ENCODE results near the gene NMU. TPM values are rescaled to one million over a fixed set of nuclear protein-coding genes. Genes with fewer than 3 reads are reported as not detected.

Gene NMU
- total and polyA plus RNA-seq, 2 experiments from 2014 or later, result 40.2 to 96.3 TPM

DNA sequence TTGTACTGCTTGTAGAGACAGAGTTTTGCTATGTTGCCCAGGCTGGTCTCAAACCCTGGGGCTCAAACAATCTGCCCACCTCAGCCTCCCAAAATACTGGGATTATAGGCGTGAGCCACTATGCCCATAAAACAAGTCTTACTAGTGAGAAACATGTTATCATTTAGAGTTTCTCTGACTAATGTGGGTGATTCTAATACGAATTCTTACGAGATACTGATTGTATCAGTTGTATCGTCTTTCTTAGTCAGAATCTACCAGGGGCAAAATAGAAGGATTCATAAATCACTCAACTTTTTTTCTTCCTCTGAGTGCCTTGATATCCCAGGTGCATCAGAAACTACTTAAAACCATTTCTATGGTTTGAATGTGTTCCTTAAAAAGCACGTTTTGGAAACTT, 14.4 kb upstream of the NMU start (continued):
- TF ChIP-seq CTCF (conservative IDR thresholded peaks at IDR 0.05; ENCODE audit: low read depth in 2 of 2) (no peak), STAT1 (IDR thresholded peaks at IDR 0.05; ENCODE audit: unreplicated experiment) (no peak), EZH2phosphoT487 (IDR thresholded peaks at IDR 0.05; ENCODE audit: unreplicated experiment) (no peak), ZNF114 (CRISPR knock-in tag; IDR thresholded peaks at IDR 0.05) (no peak), ZNF331 (CRISPR knock-in tag; IDR thresholded peaks at IDR 0.05; ENCODE audit: low read depth) (no peak)
- TF ChIP-seq, protein P1, sequence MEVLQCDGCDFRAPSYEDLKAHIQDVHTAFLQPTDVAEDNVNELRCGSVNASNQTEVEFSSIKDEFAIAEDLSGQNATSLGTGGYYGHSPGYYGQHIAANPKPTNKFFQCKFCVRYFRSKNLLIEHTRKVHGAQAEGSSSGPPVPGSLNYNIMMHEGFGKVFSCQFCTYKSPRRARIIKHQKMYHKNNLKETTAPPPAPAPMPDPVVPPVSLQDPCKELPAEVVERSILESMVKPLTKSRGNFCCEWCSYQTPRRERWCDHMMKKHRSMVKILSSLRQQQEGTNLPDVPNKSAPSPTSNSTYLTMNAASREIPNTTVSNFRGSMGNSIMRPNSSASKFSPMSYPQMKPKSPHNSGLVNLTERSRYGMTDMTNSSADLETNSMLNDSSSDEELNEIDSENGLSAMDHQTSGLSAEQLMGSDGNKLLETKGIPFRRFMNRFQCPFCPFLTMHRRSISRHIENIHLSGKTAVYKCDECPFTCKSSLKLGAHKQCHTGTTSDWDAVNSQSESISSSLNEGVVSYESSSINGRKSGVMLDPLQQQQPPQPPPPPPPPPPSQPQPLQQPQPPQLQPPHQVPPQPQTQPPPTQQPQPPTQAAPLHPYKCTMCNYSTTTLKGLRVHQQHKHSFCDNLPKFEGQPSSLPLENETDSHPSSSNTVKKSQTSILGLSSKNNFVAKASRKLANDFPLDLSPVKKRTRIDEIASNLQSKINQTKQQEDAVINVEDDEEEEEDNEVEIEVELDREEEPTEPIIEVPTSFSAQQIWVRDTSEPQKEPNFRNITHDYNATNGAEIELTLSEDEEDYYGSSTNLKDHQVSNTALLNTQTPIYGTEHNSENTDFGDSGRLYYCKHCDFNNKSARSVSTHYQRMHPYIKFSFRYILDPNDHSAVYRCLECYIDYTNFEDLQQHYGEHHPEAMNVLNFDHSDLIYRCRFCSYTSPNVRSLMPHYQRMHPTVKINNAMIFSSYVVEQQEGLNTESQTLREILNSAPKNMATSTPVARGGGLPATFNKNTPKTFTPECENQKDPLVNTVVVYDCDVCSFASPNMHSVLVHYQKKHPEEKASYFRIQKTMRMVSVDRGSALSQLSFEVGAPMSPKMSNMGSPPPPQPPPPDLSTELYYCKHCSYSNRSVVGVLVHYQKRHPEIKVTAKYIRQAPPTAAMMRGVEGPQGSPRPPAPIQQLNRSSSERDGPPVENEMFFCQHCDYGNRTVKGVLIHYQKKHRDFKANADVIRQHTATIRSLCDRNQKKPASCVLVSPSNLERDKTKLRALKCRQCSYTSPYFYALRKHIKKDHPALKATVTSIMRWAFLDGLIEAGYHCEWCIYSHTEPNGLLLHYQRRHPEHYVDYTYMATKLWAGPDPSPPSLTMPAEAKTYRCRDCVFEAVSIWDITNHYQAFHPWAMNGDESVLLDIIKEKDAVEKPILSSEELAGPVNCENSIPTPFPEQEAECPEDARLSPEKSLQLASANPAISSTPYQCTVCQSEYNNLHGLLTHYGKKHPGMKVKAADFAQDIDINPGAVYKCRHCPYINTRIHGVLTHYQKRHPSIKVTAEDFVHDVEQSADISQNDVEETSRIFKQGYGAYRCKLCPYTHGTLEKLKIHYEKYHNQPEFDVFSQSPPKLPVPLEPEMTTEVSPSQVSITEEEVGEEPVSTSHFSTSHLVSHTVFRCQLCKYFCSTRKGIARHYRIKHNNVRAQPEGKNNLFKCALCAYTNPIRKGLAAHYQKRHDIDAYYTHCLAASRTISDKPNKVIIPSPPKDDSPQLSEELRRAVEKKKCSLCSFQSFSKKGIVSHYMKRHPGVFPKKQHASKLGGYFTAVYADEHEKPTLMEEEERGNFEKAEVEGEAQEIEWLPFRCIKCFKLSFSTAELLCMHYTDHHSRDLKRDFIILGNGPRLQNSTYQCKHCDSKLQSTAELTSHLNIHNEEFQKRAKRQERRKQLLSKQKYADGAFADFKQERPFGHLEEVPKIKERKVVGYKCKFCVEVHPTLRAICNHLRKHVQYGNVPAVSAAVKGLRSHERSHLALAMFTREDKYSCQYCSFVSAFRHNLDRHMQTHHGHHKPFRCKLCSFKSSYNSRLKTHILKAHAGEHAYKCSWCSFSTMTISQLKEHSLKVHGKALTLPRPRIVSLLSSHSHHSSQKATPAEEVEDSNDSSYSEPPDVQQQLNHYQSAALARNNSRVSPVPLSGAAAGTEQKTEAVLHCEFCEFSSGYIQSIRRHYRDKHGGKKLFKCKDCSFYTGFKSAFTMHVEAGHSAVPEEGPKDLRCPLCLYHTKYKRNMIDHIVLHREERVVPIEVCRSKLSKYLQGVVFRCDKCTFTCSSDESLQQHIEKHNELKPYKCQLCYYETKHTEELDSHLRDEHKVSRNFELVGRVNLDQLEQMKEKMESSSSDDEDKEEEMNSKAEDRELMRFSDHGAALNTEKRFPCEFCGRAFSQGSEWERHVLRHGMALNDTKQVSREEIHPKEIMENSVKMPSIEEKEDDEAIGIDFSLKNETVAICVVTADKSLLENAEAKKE (CRISPR knock-in tag; IDR thresholded peaks at IDR 0.05), result no peak

DNA sequence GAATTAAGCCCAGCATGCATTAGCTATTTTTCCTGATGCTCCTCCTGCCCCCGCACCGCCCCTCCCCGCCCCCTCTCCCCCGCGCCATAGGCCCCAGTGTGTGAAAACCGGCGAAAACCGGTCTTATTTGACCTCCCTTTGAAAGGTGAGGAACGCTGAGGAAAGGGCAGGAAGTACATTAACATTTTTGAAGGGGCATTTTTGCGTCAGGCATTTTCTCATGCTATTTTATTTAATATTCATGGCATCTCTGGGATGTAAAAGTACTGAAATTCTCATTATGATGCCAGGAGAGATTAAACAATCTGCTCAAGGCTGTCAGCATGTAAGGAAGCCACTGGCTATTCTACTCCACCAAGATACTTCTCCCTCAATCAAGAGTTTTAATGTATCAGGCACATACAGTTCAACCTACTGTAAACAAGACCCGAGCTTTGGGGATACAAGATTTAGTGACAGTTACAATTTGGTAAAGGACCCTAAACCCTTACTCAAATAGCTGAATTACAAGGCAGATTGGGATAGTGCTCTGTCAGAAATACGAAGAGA, 1.2 kb upstream of the NMU start:
- peak overlapping the region; percentile 97 for H3K4me2 ChIP-seq
- Mint-ChIP-seq H3K27ac (peak overlapping the region; percentile 76), H3K4me3 (peak overlapping the region; percentile 33), H3K9me3 (no peaks in the 10 kb centered on the region; the same call in 2 of the 3 replicates), H3K4me1 (peaks cover 41% of the 10 kb centered on the region), H3K36me3 (ENCODE audit: low read depth) (no peaks in the 10 kb centered on the region; the same call in 2 of the 3 replicates), H3K27me3 (ENCODE audit: insufficient read depth, low read depth, poor library complexity) (peaks cover 12% of the 10 kb centered on the region)
- H3F3A ChIP-seq (replicated peaks; ENCODE audit: low read depth), result no peaks in the 10 kb centered on the region
- H3K36me3 ChIP-seq (ENCODE audit: insufficient read depth), result no peaks in the 10 kb centered on the region
- H3K9me2 ChIP-seq (ENCODE audit: insufficient read depth), result no peaks in the 10 kb centered on the region
- H3K27ac ChIP-seq (ENCODE audit: low read depth), result peak overlapping the region; percentile 83; the same call in 1 of the 2 replicates
- peak; percentile 82 for DNase-seq (ENCODE audit: low spot score)
- no peaks in the 10 kb centered on the region; the same call in 1 of the 2 replicates for H3K79me2 ChIP-seq (replicated peaks; ENCODE audit: insufficient read depth)
- H2AFZ ChIP-seq, result no peak overlapping the region
- H3K27me3 ChIP-seq (ENCODE audit: insufficient read depth), result peaks cover 26% of the 10 kb centered on the region
- ATAC-seq, result peak; percentile 40
- no peaks in the 10 kb centered on the region for H4K20me1 ChIP-seq (replicated peaks; ENCODE audit: insufficient read depth)
- peaks cover 41% of the 10 kb centered on the region for H3K4me1 ChIP-seq (ENCODE audit: insufficient read depth)
- H3K4me3 ChIP-seq, result peak overlapping the region; percentile 87
- TF ChIP-seq EZH2 (IDR thresholded peaks at IDR 0.05; ENCODE audit: low read depth, unreplicated experiment), result no peak
- TF ChIP-seq POLR2AphosphoS5 (IDR thresholded peaks at IDR 0.05; ENCODE audit: low read depth), result no peak
- TF ChIP-seq JUNB (IDR thresholded peaks at IDR 0.05; ENCODE audit: unreplicated experiment), result no peak
- TF ChIP-seq EZH2phosphoT487 (IDR thresholded peaks at IDR 0.05; ENCODE audit: unreplicated experiment), result no peak
- no peak for TF ChIP-seq ZNF114 (CRISPR knock-in tag; IDR thresholded peaks at IDR 0.05)
- no peak for TF ChIP-seq ZNF331 (CRISPR knock-in tag; IDR thresholded peaks at IDR 0.05; ENCODE audit: low read depth)
- TF ChIP-seq CTCF (conservative IDR thresholded peaks at IDR 0.05; ENCODE audit: low read depth in 2 of 2), result no peak

Measured in GM23338 (cell line).